Medulla oblongata (tissue), 1 donor: ENCODE results near the gene SPIRE1.
"Not testable (repeated sequence)": the region's sequence is repeated elsewhere in the genome, so short reads cannot be mapped to it uniquely, and the experiment has no call there.

Source experiments
- DNase-seq: peaks from one replicate; pipeline ENCODE4 v3.0.0-alpha.2; 2015; ENCODE audit errors: extremely low spot score

SPIRE1 gene

GRCh38 chr18:12554796-12555388, 103.0 kb downstream of the SPIRE1 start:
- DNase-seq: no peak

- no peak for DNase-seq
Measured at GRCh38 chr18:12552879-12553242, 105.0 kb downstream of the SPIRE1 start.

- peak; percentile 87 for DNase-seq
Measured at GRCh38 chr18:12551943-12552878, 105.7 kb downstream of the SPIRE1 start.

GRCh38 chr18:12551466-12551865, 106.4 kb downstream of the SPIRE1 start:
- DNase-seq: not testable (repeated sequence)

- DNase-seq: no peak
Measured at GRCh38 chr18:12543697-12544096, 114.2 kb downstream of the SPIRE1 start.

GRCh38 chr18:12540751-12541150, 117.2 kb downstream of the SPIRE1 start:
- DNase-seq: no peak

- not testable (repeated sequence) for DNase-seq
Measured at GRCh38 chr18:12539158-12539557, 118.7 kb downstream of the SPIRE1 start.

GRCh38 chr18:12534820-12535219, 123.1 kb downstream of the SPIRE1 start:
- DNase-seq: no peak

GRCh38 chr18:12532661-12533060, 125.2 kb downstream of the SPIRE1 start:
- no peak for DNase-seq

- DNase-seq: no peak
Measured at GRCh38 chr18:12531749-12532148, 126.2 kb downstream of the SPIRE1 start.

- no peak for DNase-seq
Measured at GRCh38 chr18:12520442-12520992, 137.4 kb downstream of the SPIRE1 start.

GRCh38 chr18:12518832-12519531, 138.9 kb downstream of the SPIRE1 start:
- DNase-seq: no peak

- no peak for DNase-seq
Measured at GRCh38 chr18:12518326-12518725, 139.6 kb downstream of the SPIRE1 start.

- no peak for DNase-seq
Measured at GRCh38 chr18:12517142-12517825, 140.6 kb downstream of the SPIRE1 start.

GRCh38 chr18:12516049-12516630, 141.8 kb downstream of the SPIRE1 start:
- peak; percentile 25 for DNase-seq

GRCh38 chr18:12515550-12515949, 142.4 kb downstream of the SPIRE1 start:
- DNase-seq: no peak

GRCh38 chr18:12507007-12507406, 150.9 kb downstream of the SPIRE1 start:
- no peak for DNase-seq

GRCh38 chr18:12500986-12501385, 156.9 kb downstream of the SPIRE1 start:
- DNase-seq: no peak

- no peak for DNase-seq
Measured at GRCh38 chr18:12497839-12498238, 160.1 kb downstream of the SPIRE1 start.

- DNase-seq: no peak
Measured at GRCh38 chr18:12497296-12497695, 160.6 kb downstream of the SPIRE1 start.

GRCh38 chr18:12492907-12493306, 165.0 kb downstream of the SPIRE1 start:
- DNase-seq: no peak
